Bronchial epithelial cell (primary cell): ENCODE measurements around the gene ZDHHC1. TPM values are rescaled to one million over a fixed set of nuclear protein-coding genes. Genes with fewer than 3 reads are reported as not detected.

Source experiments
- DNase-seq: peaks from one replicate; pipeline ENCODE4 v3.0.0-alpha.2; 2010; ENCODE audit warnings: low read depth
- FAIRE-seq: peaks from 2 replicates; lab custom pipeline; 2011; peaks lifted over from hg19 to GRCh38; lab: Jason Lieb, UNC
- H3K27me3 ChIP-seq: 2 replicates; pipeline ENCODE4 v1.5.1; 2011; ENCODE audit warnings: low read length; ENCODE audit not compliant: control insufficient read depth, insufficient read depth
- H3K36me3 ChIP-seq: 2 replicates; pipeline ENCODE4 v1.5.1; 2011; ENCODE audit warnings: low read length; ENCODE audit not compliant: control insufficient read depth, insufficient read depth
- H3K4me3 ChIP-seq: 2 replicates; pipeline ENCODE4 v1.5.1; 2011; ENCODE audit warnings: mild to moderate bottlenecking, low read depth, low read length, control low read depth
- total RNA-seq: library from RNA; depleted of rRNA; stranded (reverse); fragments of >200 nt; gene quantifications from 2 replicates; pipeline ENCODE4 v1.2.1, GENCODE V29; 2014
- TF ChIP-seq, protein P1 (sequence below): IDR thresholded peaks from 2 replicates; pipeline ENCODE4 v1.5.1; 2011; ENCODE audit warnings: mild to moderate bottlenecking, moderate library complexity, low read length, control low read depth, inconsistent platforms; ENCODE audit not compliant: insufficient read depth, severe bottlenecking

The ZDHHC1 gene, protein sequence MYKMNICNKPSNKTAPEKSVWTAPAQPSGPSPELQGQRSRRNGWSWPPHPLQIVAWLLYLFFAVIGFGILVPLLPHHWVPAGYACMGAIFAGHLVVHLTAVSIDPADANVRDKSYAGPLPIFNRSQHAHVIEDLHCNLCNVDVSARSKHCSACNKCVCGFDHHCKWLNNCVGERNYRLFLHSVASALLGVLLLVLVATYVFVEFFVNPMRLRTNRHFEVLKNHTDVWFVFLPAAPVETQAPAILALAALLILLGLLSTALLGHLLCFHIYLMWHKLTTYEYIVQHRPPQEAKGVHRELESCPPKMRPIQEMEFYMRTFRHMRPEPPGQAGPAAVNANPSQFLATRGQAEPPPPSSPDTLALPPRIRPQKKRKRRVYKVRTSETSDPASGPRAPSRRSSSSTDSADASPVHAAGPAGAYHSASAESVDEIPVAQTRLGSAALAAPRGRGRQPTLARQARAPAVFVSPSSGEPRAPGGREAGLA
- 1.8 and 4.1 TPM in 2 replicates for total RNA-seq

DNA sequence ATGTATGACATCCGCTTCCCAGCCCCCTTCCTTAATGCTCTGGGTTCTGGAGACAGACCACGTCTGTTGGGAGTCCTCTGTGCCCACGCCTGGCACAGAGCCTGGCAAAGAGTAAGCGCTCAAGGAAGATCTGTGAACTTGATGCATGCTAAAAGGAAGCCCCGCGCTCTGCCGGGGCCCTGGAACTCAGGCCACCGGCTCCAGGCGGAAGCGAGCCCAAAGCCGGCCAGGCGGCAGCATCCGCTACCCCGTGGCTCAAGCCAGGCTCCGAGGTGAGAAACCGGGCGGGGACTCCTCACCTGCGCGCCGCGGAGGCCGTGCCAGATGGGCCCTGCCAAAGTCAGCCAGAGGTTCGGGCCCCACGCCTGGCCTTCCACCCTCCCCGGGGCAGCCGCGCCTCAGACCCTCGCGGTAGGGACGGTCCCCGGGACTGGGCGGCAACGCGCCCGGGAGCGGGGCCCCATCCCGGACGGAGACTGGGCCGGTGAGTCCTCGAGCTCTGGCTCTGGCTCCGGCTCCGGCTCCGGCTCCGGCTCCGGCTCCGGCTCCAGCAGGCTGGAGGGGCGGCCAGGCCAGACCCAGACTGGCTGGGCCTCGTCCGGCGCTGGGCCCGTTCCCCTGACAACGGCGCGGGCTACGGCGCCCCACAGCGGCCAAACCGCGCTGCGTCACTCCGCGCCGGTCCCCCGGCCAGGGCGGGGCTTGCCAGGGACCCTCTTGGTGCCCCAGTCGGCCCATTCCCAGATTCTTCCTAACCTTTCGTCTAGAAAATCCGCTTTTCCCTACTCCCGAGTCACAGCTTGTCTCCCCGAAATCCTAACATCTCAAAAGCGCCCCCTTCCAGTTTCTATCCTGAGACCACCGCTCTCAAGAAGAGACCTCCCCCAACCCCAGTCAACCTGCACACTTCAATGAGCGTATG is at the start of gene ZDHHC1:
TSS of gene ZDHHC1 (minus strand) at position 606 of the 922 bp plus-strand sequence. CDS start 8,702 bp downstream, outside the sequence.
- FAIRE-seq (no peak), DNase-seq (peak; percentile 65)
- peak within 1 kb of the TSS; percentile 66 for H3K4me3 ChIP-seq
- TF ChIP-seq, protein P1, sequence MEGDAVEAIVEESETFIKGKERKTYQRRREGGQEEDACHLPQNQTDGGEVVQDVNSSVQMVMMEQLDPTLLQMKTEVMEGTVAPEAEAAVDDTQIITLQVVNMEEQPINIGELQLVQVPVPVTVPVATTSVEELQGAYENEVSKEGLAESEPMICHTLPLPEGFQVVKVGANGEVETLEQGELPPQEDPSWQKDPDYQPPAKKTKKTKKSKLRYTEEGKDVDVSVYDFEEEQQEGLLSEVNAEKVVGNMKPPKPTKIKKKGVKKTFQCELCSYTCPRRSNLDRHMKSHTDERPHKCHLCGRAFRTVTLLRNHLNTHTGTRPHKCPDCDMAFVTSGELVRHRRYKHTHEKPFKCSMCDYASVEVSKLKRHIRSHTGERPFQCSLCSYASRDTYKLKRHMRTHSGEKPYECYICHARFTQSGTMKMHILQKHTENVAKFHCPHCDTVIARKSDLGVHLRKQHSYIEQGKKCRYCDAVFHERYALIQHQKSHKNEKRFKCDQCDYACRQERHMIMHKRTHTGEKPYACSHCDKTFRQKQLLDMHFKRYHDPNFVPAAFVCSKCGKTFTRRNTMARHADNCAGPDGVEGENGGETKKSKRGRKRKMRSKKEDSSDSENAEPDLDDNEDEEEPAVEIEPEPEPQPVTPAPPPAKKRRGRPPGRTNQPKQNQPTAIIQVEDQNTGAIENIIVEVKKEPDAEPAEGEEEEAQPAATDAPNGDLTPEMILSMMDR, result peak; percentile 58
- no peaks in the 10 kb centered on the region for H3K36me3 ChIP-seq
- H3K27me3 ChIP-seq, result no peaks in the 10 kb centered on the region

DNA sequence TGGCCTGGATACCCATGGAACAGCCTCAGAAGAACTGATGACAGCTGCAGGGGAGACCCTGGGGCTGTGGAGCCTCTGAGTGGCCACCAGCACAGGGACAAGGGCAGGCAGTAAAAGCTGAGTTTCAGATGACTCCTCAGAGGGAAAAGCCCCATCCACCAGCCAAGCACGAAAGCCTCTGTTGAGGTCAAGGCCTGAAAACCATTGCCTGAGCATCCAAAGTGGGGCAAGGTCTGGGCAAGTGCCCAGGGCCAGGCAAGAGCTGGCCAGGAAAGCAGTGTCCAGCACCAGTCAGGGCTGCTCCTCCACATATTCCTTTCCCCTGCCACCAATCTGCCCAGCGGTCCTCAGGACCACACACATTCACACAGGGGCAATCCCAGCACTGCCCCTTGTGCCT is 48.3 kb upstream of the ZDHHC1 start:
- no peak for FAIRE-seq
- Histone ChIP-seq H3K36me3 (peaks cover 5% of the 10 kb centered on the region), H3K27me3 (no peaks in the 10 kb centered on the region), H3K4me3 (no peak overlapping the region)
- DNase-seq, result no peak
- TF ChIP-seq, protein P1, result no peak

DNA sequence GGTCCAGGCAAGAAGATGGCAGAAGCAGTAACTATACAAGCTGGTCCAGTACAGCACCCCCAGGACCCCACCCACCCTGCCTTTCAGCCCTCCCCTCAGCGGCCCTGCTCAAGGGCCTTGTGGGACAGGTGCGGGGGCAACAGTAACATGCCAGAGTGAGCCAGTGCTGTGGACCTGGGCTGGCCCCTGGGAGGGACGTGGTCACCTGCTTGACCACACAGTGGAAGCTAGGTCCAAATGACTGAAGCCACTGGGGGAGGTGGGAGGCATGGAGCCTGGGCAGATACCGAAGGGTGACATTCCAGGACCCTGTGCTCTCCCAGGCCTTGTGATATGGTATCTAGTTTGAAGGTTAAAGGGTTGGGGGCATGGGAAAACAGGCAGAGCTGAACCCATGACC is 47.4 kb upstream of the ZDHHC1 start:
- DNase-seq, result no peak
- FAIRE-seq, result no peak
- Histone ChIP-seq H3K36me3 (peaks cover 2% of the 10 kb centered on the region), H3K27me3 (no peaks in the 10 kb centered on the region), H3K4me3 (no peak overlapping the region)
- TF ChIP-seq, protein P1, result no peak

DNA sequence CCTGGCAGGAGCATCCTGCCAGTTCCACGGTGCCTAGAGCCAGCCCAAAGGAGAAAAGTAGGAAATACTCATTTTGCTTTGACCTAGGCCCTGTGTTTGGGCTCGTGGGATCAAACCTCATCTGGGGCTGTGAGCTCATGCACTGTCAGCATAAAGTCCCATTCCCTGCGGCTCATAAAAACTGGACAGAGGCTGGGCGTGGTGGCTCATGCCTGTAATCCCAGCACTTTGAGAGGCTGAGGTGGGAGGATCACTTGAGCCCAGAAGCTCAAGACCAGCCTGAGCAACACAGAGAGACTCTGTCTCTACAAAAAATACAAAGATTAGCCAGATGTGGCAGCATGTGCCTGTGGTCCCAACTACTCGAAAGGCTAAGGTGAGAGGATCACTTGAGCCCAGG is 46.8 kb upstream of the ZDHHC1 start:
- FAIRE-seq (no peak), DNase-seq (no peak)
- H3K36me3 ChIP-seq, result peaks cover 2% of the 10 kb centered on the region
- H3K27me3 ChIP-seq, result no peaks in the 10 kb centered on the region
- TF ChIP-seq, protein P1, result no peak
- no peak overlapping the region for H3K4me3 ChIP-seq

DNA sequence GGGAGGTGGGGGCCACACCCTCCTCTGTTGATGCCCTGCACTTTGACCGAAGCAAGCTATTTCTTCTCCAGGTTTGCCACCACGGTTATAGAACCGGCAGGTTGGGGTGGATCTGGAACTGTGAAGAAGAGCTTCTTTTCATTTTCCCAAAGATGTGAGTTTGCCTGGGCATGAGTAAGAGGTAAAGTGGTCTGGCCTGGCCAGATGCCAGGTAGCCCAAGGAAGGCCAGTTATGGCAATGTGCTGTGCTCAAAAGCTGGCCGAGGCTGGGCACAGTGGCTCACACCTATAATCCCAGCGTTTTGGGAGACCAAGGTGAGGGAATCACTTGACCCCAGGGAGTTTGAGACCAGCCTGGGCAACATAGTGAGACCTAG is 46.0 kb upstream of the ZDHHC1 start:
- FAIRE-seq (no peak), DNase-seq (no peak)
- Histone ChIP-seq H3K4me3 (no peak overlapping the region), H3K36me3 (peaks cover 6% of the 10 kb centered on the region), H3K27me3 (no peaks in the 10 kb centered on the region)
- TF ChIP-seq, protein P1, result no peak
